ENCODE results near the gene ABLIM3.

The ABLIM3 gene

GRCh38 chr5:149108651-149109280 is 32.5 kb upstream of the ABLIM3 start:
- Histone ChIP-seq H3K9me3 (ENCODE audit: severe bottlenecking) (no peaks in the 10 kb centered on the region), H3K27me3 (ENCODE audit: insufficient read depth, poor library complexity, severe bottlenecking) (no peaks in the 10 kb centered on the region), H3K4me1 (ENCODE audit: insufficient read depth, poor library complexity, severe bottlenecking) (peaks cover 9% of the 10 kb centered on the region), H3K4me3 (ENCODE audit: severe bottlenecking) (no peak overlapping the region), H3K36me3 (ENCODE audit: low read depth) (no peaks in the 10 kb centered on the region), H3K27ac (ENCODE audit: poor library complexity, severe bottlenecking) (no peak overlapping the region)
- TF ChIP-seq CTCF (IDR thresholded peaks at IDR 0.05; ENCODE audit: poor library complexity, severe bottlenecking) = no peak
- no peak for ATAC-seq (ENCODE audit: low read depth)
- no peak for DNase-seq (ENCODE audit: low spot score)

DNA sequence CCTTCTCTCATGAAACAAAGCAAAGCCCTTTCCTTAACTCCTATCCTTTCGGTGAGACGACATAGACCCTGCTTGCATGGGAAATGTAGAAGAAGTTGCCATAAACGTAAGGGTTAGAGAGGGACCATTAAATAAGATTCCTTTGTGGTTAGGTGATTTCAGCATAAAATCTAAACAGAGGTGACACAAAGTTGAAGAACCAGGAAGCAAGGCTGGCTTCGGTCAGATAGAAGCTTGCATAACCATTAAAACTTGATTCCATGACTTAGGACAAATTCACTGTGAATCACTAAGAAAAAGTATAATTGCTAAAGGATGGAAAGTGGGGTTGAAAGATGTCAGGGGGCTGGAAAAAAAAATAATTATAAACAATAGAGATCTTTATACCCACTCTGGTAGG is 30.9 kb upstream of the ABLIM3 start:
- Histone ChIP-seq H3K27ac (ENCODE audit: poor library complexity, severe bottlenecking) (no peak overlapping the region), H3K4me3 (ENCODE audit: severe bottlenecking) (no peak overlapping the region), H3K4me1 (ENCODE audit: insufficient read depth, poor library complexity, severe bottlenecking) (peaks cover 18% of the 10 kb centered on the region), H3K27me3 (ENCODE audit: insufficient read depth, poor library complexity, severe bottlenecking) (no peaks in the 10 kb centered on the region), H3K36me3 (ENCODE audit: low read depth) (no peaks in the 10 kb centered on the region), H3K9me3 (ENCODE audit: severe bottlenecking) (no peaks in the 10 kb centered on the region)
- TF ChIP-seq CTCF (IDR thresholded peaks at IDR 0.05; ENCODE audit: poor library complexity, severe bottlenecking) = no peak
- ATAC-seq (ENCODE audit: low read depth) = no peak
- no peak for DNase-seq (ENCODE audit: low spot score)

GRCh38 chr5:149113669-149114068 is 27.6 kb upstream of the ABLIM3 start:
- Histone ChIP-seq H3K27ac (ENCODE audit: poor library complexity, severe bottlenecking) (peak overlapping the region; percentile 87), H3K4me3 (ENCODE audit: severe bottlenecking) (no peak overlapping the region), H3K9me3 (ENCODE audit: severe bottlenecking) (no peaks in the 10 kb centered on the region), H3K36me3 (ENCODE audit: low read depth) (no peaks in the 10 kb centered on the region), H3K27me3 (ENCODE audit: insufficient read depth, poor library complexity, severe bottlenecking) (no peaks in the 10 kb centered on the region), H3K4me1 (ENCODE audit: insufficient read depth, poor library complexity, severe bottlenecking) (peaks cover 25% of the 10 kb centered on the region)
- ATAC-seq (ENCODE audit: low read depth) (peak; percentile 87), DNase-seq (ENCODE audit: low spot score) (no peak)
- TF ChIP-seq CTCF (IDR thresholded peaks at IDR 0.05; ENCODE audit: poor library complexity, severe bottlenecking) = no peak

- H3K27ac ChIP-seq (ENCODE audit: poor library complexity, severe bottlenecking) = peak overlapping the region; percentile 87
- DNase-seq (ENCODE audit: low spot score) (no peak), ATAC-seq (ENCODE audit: low read depth) (peak; percentile 89)
- peaks cover 25% of the 10 kb centered on the region for H3K4me1 ChIP-seq (ENCODE audit: insufficient read depth, poor library complexity, severe bottlenecking)
- H3K27me3 ChIP-seq (ENCODE audit: insufficient read depth, poor library complexity, severe bottlenecking) = no peaks in the 10 kb centered on the region
- H3K9me3 ChIP-seq (ENCODE audit: severe bottlenecking) = no peaks in the 10 kb centered on the region
- no peaks in the 10 kb centered on the region for H3K36me3 ChIP-seq (ENCODE audit: low read depth)
- no peak overlapping the region for H3K4me3 ChIP-seq (ENCODE audit: severe bottlenecking)
- TF ChIP-seq CTCF (IDR thresholded peaks at IDR 0.05; ENCODE audit: poor library complexity, severe bottlenecking) = peak; percentile 97
These were observed 26.6 kb upstream of the ABLIM3 start for GRCh38 chr5:149114403-149115312.
